IMR-90 (cell line): Measurements from ENCODE around the gene SIRT5.

Experiments used
- BHLHE40 ChIP-seq: fragments of 150-350 bp; IDR thresholded peaks from 2 replicates; pipeline ENCODE4 v1.6.1; 2016; ENCODE audit warnings: mild to moderate bottlenecking, low read depth, low read length
- CEBPB ChIP-seq: IDR thresholded peaks from 2 replicates; pipeline ENCODE4 v1.6.1; 2012; ENCODE audit warnings: low read depth, low read length, improper control_type of control experiment
- CTCF ChIP-seq: conservative IDR thresholded peaks from 2 replicates; pipeline ENCODE4 v1.5.1; 2012; ENCODE audit warnings: mild to moderate bottlenecking, low read depth, low read length, improper control_type of control experiment
- ELK1 ChIP-seq: fragments of 150-350 bp; IDR thresholded peaks from 2 replicates; pipeline ENCODE4 v1.6.1; 2016; ENCODE audit warnings: low read depth, mild to moderate bottlenecking, low read length, moderate library complexity, borderline replicate concordance
- MAZ ChIP-seq: IDR thresholded peaks from 2 replicates; pipeline ENCODE4 v1.6.1; 2012; ENCODE audit warnings: low read depth, mild to moderate bottlenecking, low read length, improper control_type of control experiment, moderate library complexity, borderline replicate concordance
- POLR2A ChIP-seq: IDR thresholded peaks from 2 replicates; pipeline ENCODE4 v1.6.1; 2012; ENCODE audit warnings: mild to moderate bottlenecking, low read depth, low read length
- RAD21 ChIP-seq: IDR thresholded peaks from 2 replicates; pipeline ENCODE4 v1.6.1; 2012; ENCODE audit warnings: low read length, improper control_type of control experiment
- SMC3 ChIP-seq: fragments of 150-350 bp; IDR thresholded peaks from 2 replicates; pipeline ENCODE4 v1.6.1; 2016; ENCODE audit warnings: low read depth, mild to moderate bottlenecking, antibody characterized with exemption, low read length, moderate library complexity

- TF ChIP-seq POLR2A, result no peak
- no peak for TF ChIP-seq CTCF
- no peak for TF ChIP-seq CEBPB
- no peak for TF ChIP-seq RAD21
- no peak for TF ChIP-seq ELK1
- no peak for TF ChIP-seq BHLHE40
- no peak for TF ChIP-seq SMC3
- TF ChIP-seq MAZ, result no peak
These were observed 30.4 kb downstream of the SIRT5 start for GRCh38 chr6:13604546-13605416.
